SJSA1 (cell line): ENCODE measurements around the gene PTPRD. TPM values are rescaled to one million over a fixed set of nuclear protein-coding genes. Genes with fewer than 3 reads are reported as not detected.
"Not testable (repeated sequence)": the region's sequence is repeated elsewhere in the genome, so short reads cannot be mapped to it uniquely, and the experiment has no call there.

Experiments used
- DNase-seq, 2 experiments: peaks; one replicate each; pipeline ENCODE4 v3.0.0-alpha.2; 2015 to 2020; ENCODE audit warnings: low spot score in 2 of 2, low read depth in 1 of 2
- H3K27ac ChIP-seq: fragments of 250-450 bp; sonication (Bioruptor Pico); 2 replicates; pipeline ENCODE4 v1.5.1; 2020; ENCODE audit warnings: mild to moderate bottlenecking, moderate library complexity
- H3K27me3 ChIP-seq: fragments of 250-450 bp; sonication (Bioruptor Pico); replicated peaks from 2 replicates; pipeline ENCODE4 v1.5.1; 2020; ENCODE audit warnings: mild to moderate bottlenecking, moderate library complexity
- H3K36me3 ChIP-seq: fragments of 250-450 bp; sonication (Bioruptor Pico); 2 replicates; pipeline ENCODE4 v1.5.1; 2020; ENCODE audit warnings: mild to moderate bottlenecking
- H3K4me1 ChIP-seq: fragments of 250-450 bp; sonication (Bioruptor Pico); replicated peaks from 2 replicates; pipeline ENCODE4 v1.6.1; 2021; ENCODE audit warnings: mild to moderate bottlenecking
- H3K4me3 ChIP-seq: fragments of 250-450 bp; sonication (Bioruptor Pico); 2 replicates; pipeline ENCODE4 v1.5.1; 2020; ENCODE audit warnings: mild to moderate bottlenecking
- H3K9me3 ChIP-seq: fragments of 250-450 bp; sonication (Bioruptor Pico); replicated peaks from 2 replicates; pipeline ENCODE4 v1.5.1; 2020; ENCODE audit warnings: mild to moderate bottlenecking
- total RNA-seq: library from RNA; depleted of rRNA; stranded (reverse); fragments of >200 nt; shearing (Covaris generic); gene quantifications from 2 replicates; pipeline ENCODE4 v1.2.3, GENCODE V29; 2014

PTPRD gene
- total RNA-seq, 1 experiment from 2014 or later: not detected

- no peaks in the 10 kb centered on the region for H3K36me3 ChIP-seq
- no peak overlapping the region for H3K27ac ChIP-seq
- no peaks in the 10 kb centered on the region for H3K9me3 ChIP-seq
- H3K27me3 ChIP-seq: no peaks in the 10 kb centered on the region
- H3K4me1 ChIP-seq: no peaks in the 10 kb centered on the region
- DNase-seq: no peak
- no peak overlapping the region for H3K4me3 ChIP-seq
Observed at GRCh38 chr9:9963841-9964240, 649.0 kb downstream of the PTPRD start.

GRCh38 chr9:9961934-9962333, 650.9 kb downstream of the PTPRD start:
- Histone ChIP-seq H3K27ac (no peak overlapping the region), H3K9me3 (no peaks in the 10 kb centered on the region), H3K36me3 (no peaks in the 10 kb centered on the region), H3K4me3 (no peak overlapping the region), H3K4me1 (no peaks in the 10 kb centered on the region), H3K27me3 (no peaks in the 10 kb centered on the region)
- DNase-seq: no peak

GRCh38 chr9:9961487-9961886, 651.3 kb downstream of the PTPRD start:
- no peaks in the 10 kb centered on the region for H3K27me3 ChIP-seq
- DNase-seq: no peak
- no peaks in the 10 kb centered on the region for H3K4me1 ChIP-seq
- no peaks in the 10 kb centered on the region for H3K36me3 ChIP-seq
- H3K4me3 ChIP-seq: no peak overlapping the region
- no peaks in the 10 kb centered on the region for H3K9me3 ChIP-seq
- no peak overlapping the region for H3K27ac ChIP-seq

- H3K4me3 ChIP-seq: no peak overlapping the region
- H3K27ac ChIP-seq: no peak overlapping the region
- no peaks in the 10 kb centered on the region for H3K36me3 ChIP-seq
- H3K4me1 ChIP-seq: no peaks in the 10 kb centered on the region
- H3K27me3 ChIP-seq: no peaks in the 10 kb centered on the region
- no peaks in the 10 kb centered on the region for H3K9me3 ChIP-seq
- DNase-seq: no peak
Observed at GRCh38 chr9:9951556-9952160, 661.1 kb downstream of the PTPRD start.

GRCh38 chr9:9950813-9951212, 662.0 kb downstream of the PTPRD start:
- Histone ChIP-seq H3K27ac (no peak overlapping the region), H3K4me1 (no peaks in the 10 kb centered on the region), H3K27me3 (no peaks in the 10 kb centered on the region), H3K4me3 (no peak overlapping the region), H3K9me3 (no peaks in the 10 kb centered on the region), H3K36me3 (no peaks in the 10 kb centered on the region)
- DNase-seq: no peak

GRCh38 chr9:9949978-9950377, 662.8 kb downstream of the PTPRD start:
- Histone ChIP-seq H3K4me1 (no peaks in the 10 kb centered on the region), H3K4me3 (no peak overlapping the region), H3K27ac (no peak overlapping the region), H3K9me3 (no peaks in the 10 kb centered on the region), H3K27me3 (no peaks in the 10 kb centered on the region), H3K36me3 (no peaks in the 10 kb centered on the region)
- DNase-seq: no peak

- no peak for DNase-seq
- Histone ChIP-seq H3K4me1 (no peaks in the 10 kb centered on the region), H3K9me3 (no peaks in the 10 kb centered on the region), H3K27me3 (no peaks in the 10 kb centered on the region), H3K27ac (no peak overlapping the region), H3K36me3 (no peaks in the 10 kb centered on the region), H3K4me3 (no peak overlapping the region)
Observed at GRCh38 chr9:9949368-9949767, 663.4 kb downstream of the PTPRD start.

- Histone ChIP-seq H3K27ac (no peak overlapping the region), H3K27me3 (no peaks in the 10 kb centered on the region), H3K36me3 (no peaks in the 10 kb centered on the region), H3K4me1 (no peaks in the 10 kb centered on the region), H3K9me3 (no peaks in the 10 kb centered on the region), H3K4me3 (no peak overlapping the region)
- DNase-seq: no peak
Observed at GRCh38 chr9:9945966-9946365, 666.8 kb downstream of the PTPRD start.

GRCh38 chr9:9942764-9943424, 669.9 kb downstream of the PTPRD start:
- Histone ChIP-seq H3K4me3 (no peak overlapping the region), H3K4me1 (no peaks in the 10 kb centered on the region), H3K27me3 (no peaks in the 10 kb centered on the region), H3K9me3 (no peaks in the 10 kb centered on the region), H3K36me3 (no peaks in the 10 kb centered on the region), H3K27ac (no peak overlapping the region)
- peak in 1 of 2 experiments; percentile 12 for DNase-seq

GRCh38 chr9:9938432-9938831, 674.4 kb downstream of the PTPRD start:
- H3K27me3 ChIP-seq: no peaks in the 10 kb centered on the region
- H3K4me3 ChIP-seq: no peak overlapping the region
- H3K36me3 ChIP-seq: no peaks in the 10 kb centered on the region
- no peaks in the 10 kb centered on the region for H3K9me3 ChIP-seq
- no peak overlapping the region for H3K27ac ChIP-seq
- DNase-seq: no peak
- no peaks in the 10 kb centered on the region for H3K4me1 ChIP-seq

GRCh38 chr9:9931464-9931863, 681.3 kb downstream of the PTPRD start:
- H3K9me3 ChIP-seq, H3K4me1 ChIP-seq, H3K27me3 ChIP-seq, DNase-seq, H3K4me3 ChIP-seq, H3K36me3 ChIP-seq, H3K27ac ChIP-seq: not testable (repeated sequence)

- no peaks in the 10 kb centered on the region for H3K27me3 ChIP-seq
- no peak for DNase-seq
- H3K4me3 ChIP-seq: no peak overlapping the region
- H3K4me1 ChIP-seq: no peaks in the 10 kb centered on the region
- H3K36me3 ChIP-seq: no peaks in the 10 kb centered on the region
- H3K9me3 ChIP-seq: no peaks in the 10 kb centered on the region
- H3K27ac ChIP-seq: no peak overlapping the region
Observed at GRCh38 chr9:9924376-9924775, 688.4 kb downstream of the PTPRD start.

- H3K27me3 ChIP-seq: no peaks in the 10 kb centered on the region
- H3K4me3 ChIP-seq: no peak overlapping the region
- no peak overlapping the region for H3K27ac ChIP-seq
- H3K4me1 ChIP-seq: no peaks in the 10 kb centered on the region
- no peaks in the 10 kb centered on the region for H3K36me3 ChIP-seq
- no peaks in the 10 kb centered on the region for H3K9me3 ChIP-seq
- DNase-seq: no peak
Observed at GRCh38 chr9:9921805-9922204, 691.0 kb downstream of the PTPRD start.

- no peak overlapping the region for H3K4me3 ChIP-seq
Observed at GRCh38 chr9:9920425-9921060, 692.3 kb downstream of the PTPRD start.

More at GRCh38 chr9:9920425-9921060, 692.3 kb downstream of the PTPRD start:
- Histone ChIP-seq H3K36me3 (no peaks in the 10 kb centered on the region), H3K9me3 (no peaks in the 10 kb centered on the region), H3K27ac (no peak overlapping the region), H3K4me1 (no peaks in the 10 kb centered on the region), H3K27me3 (no peaks in the 10 kb centered on the region)
- DNase-seq: no peak
